Ovary (tissue), 3 donors: ENCODE data around the gene HCRTR1.

Source experiments
- CTCF ChIP-seq, 3 donors: fragments of 450-650 bp in 2 of 3; fragments of 200-600 bp in 1 of 3; IDR thresholded peaks; one replicate each; pipeline versions ENCODE4 v1.5.1 to v1.8.0; 2016 to 2022; ENCODE audit warnings: antibody characterized with exemption in 3 of 3, mild to moderate bottlenecking in 1 of 3
- POLR2A ChIP-seq: fragments of 450-650 bp; IDR thresholded peaks from one replicate; pipeline ENCODE4 v1.6.1; 2017; ENCODE audit warnings: antibody characterized with exemption, mild to moderate bottlenecking, moderate library complexity
- donor health status: DM: no; HTN: no; CAD: no.

DNA sequence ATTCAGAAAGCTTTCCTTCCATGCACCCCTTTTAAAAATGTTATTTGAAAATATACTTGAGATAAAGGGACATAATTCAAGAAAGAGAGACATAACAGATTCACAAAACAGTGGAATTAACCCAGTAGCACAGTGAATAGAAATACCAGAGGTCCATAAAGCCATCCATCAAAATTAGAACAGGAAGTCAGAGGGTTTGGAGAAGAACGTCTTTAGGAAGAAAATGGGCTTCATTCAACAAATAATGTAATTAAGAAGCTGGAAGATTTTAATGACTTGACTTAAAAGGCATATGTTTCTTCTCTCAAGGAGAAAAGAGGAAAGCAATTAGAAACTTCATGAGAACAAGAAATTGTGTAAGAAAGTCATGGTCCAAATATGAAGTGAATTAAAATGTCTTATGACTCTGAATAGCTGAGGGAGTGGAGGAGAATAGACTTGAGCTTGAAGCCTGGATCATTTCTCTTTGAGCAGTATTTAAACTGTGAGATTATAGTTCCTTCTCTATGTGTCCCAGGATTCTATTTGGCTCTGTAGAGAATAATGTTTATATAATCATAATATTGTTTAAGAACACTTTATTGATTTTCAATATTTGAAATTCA is 7.9 kb upstream of the HCRTR1 start:
- TF ChIP-seq CTCF (IDR thresholded peaks at IDR 0.05) (no peak), POLR2A (no peak)
